SK-N-SH (cell line): ENCODE data around the gene SCAANT1. TPM values are rescaled to one million over a fixed set of nuclear protein-coding genes. Genes with fewer than 3 reads are reported as not detected.

ENCODE experiments used
- CTCF ChIA-PET: fragments of 300-600, 350-600 bp; formaldehyde crosslinking; extraction: SDS; loops from one replicate; lab custom pipeline; 2021; lab: Yijun Ruan, JAX
- POLR2A ChIA-PET: fragments of 350-600 bp; sonication (Branson Sonifier 250); formaldehyde crosslinking; extraction: SDS; loops from one replicate; lab custom pipeline; 2020; ENCODE audit warnings: antibody characterized with exemption, inconsistent platforms; lab: Yijun Ruan, JAX
- DNase-seq: peaks from one replicate; pipeline ENCODE4 v3.0.0; 2012
- H2AFZ ChIP-seq: fragments of 200-600 bp; sonication (generic); 2 replicates; pipeline ENCODE4 v1.8.1; 2016; ENCODE audit warnings: antibody characterized with exemption, mild to moderate bottlenecking, low read depth
- H3F3A ChIP-seq: fragments of 200-600 bp; sonication (generic); replicated peaks from 2 replicates; pipeline ENCODE3; 2016; ENCODE audit warnings: antibody characterized with exemption, mild to moderate bottlenecking; ENCODE audit not compliant: insufficient read depth
- H3K27ac ChIP-seq, 2 experiments: fragments of 200-500 bp in 1 of 2; fragments of 200-600 bp in 1 of 2; sonication (Bioruptor generic) in 1 of 2; sonication (generic), shearing (Covaris generic) in 1 of 2; 2 replicates each; pipeline versions ENCODE4 v1.5.1 to v1.6.1; 2014 to 2016; ENCODE audit warnings: low read depth in 2 of 2, inconsistent platforms in 1 of 2, low read length in 1 of 2, mild to moderate bottlenecking in 1 of 2, mixed read lengths in 1 of 2
- H3K27me3 ChIP-seq: fragments of 200-600 bp; sonication (generic), shearing (Covaris generic); 2 replicates; pipeline ENCODE4 v1.6.1; 2016; ENCODE audit warnings: mixed run types; ENCODE audit not compliant: insufficient read depth
- H3K36me3 ChIP-seq, 2 experiments: fragments of 200-500 bp in 1 of 2; fragments of 200-600 bp in 1 of 2; sonication (Bioruptor generic) in 1 of 2; sonication (generic) in 1 of 2; replicated peaks in 1 of 2; 2 replicates each; pipeline versions ENCODE3 to v1.5.1; 2014 to 2016; ENCODE audit warnings: low read length in 1 of 2, mild to moderate bottlenecking in 1 of 2; ENCODE audit not compliant: insufficient read depth in 2 of 2, control insufficient read depth in 1 of 2
- H3K4me1 ChIP-seq, 2 experiments: fragments of 200-500 bp in 1 of 2; fragments of 200-600 bp in 1 of 2; sonication (Bioruptor generic) in 1 of 2; sonication (generic), shearing (Covaris generic) in 1 of 2; 2 replicates each; pipeline versions ENCODE4 v1.5.1 to v1.6.1; 2014 to 2016; ENCODE audit warnings: low read depth in 1 of 2, low read length in 1 of 2, mixed run types in 1 of 2; ENCODE audit not compliant: insufficient read depth in 2 of 2, control insufficient read depth in 1 of 2
- H3K4me2 ChIP-seq: fragments of 200-600 bp; sonication (generic), shearing (Covaris generic); 2 replicates; pipeline ENCODE4 v1.6.1; 2017; ENCODE audit warnings: mixed run types
- H3K4me3 ChIP-seq, 2 experiments: fragments of 200-500 bp in 1 of 2; fragments of 200-600 bp in 1 of 2; sonication (Bioruptor generic) in 1 of 2; sonication (generic), shearing (Covaris generic) in 1 of 2; 2 replicates each; pipeline versions ENCODE4 v1.5.1 to v1.8.1; 2014 to 2016; ENCODE audit warnings: low read depth in 2 of 2, inconsistent platforms in 1 of 2, low read length in 1 of 2, mild to moderate bottlenecking in 1 of 2, mixed read lengths in 1 of 2, moderate library complexity in 1 of 2
- H3K79me2 ChIP-seq: fragments of 200-600 bp; sonication (generic); 2 replicates; pipeline ENCODE4 v1.8.1; 2017; ENCODE audit warnings: mild to moderate bottlenecking; ENCODE audit not compliant: insufficient read depth
- H3K9ac ChIP-seq: fragments of 200-600 bp; sonication (generic); 2 replicates; pipeline ENCODE4 v1.6.1; 2017; ENCODE audit warnings: mixed run types
- H3K9me2 ChIP-seq: fragments of 200-600 bp; sonication (generic); 2 replicates; pipeline ENCODE4 v1.6.1; 2017; ENCODE audit warnings: mixed run types
- H3K9me3 ChIP-seq: fragments of 200-600 bp; sonication (generic); 2 replicates; pipeline ENCODE4 v1.6.1; 2017; ENCODE audit warnings: mixed run types, mild to moderate bottlenecking, moderate library complexity
- H4K20me1 ChIP-seq: fragments of 200-600 bp; sonication (generic); 2 replicates; pipeline ENCODE4 v1.6.1; 2017; ENCODE audit warnings: mild to moderate bottlenecking, mixed run types; ENCODE audit not compliant: insufficient read depth
- CHD2 ChIP-seq: fragments of 150-350 bp; IDR thresholded peaks from 2 replicates; pipeline ENCODE4 v1.6.1; 2018; ENCODE audit warnings: low read length; ENCODE audit not compliant: partially characterized antibody
- ELF1 ChIP-seq: IDR thresholded peaks from 2 replicates; pipeline ENCODE4 v1.4.0; 2012
- EZH2phosphoT487 ChIP-seq: fragments of 200-600 bp; sonication (generic); IDR thresholded peaks from 2 replicates; pipeline ENCODE4 v1.6.1; 2017; ENCODE audit warnings: low read depth, mixed run types, mild to moderate bottlenecking, antibody characterized with exemption, moderate library complexity, borderline replicate concordance
- FOSL2 ChIP-seq: IDR thresholded peaks from 2 replicates; pipeline ENCODE4 v1.4.0; 2012; ENCODE audit warnings: low read depth, mild to moderate bottlenecking, moderate library complexity, borderline replicate concordance
- FOXM1 ChIP-seq: IDR thresholded peaks from 2 replicates; pipeline ENCODE4 v1.4.0; 2012; ENCODE audit warnings: low read depth, mild to moderate bottlenecking
- GABPA ChIP-seq: IDR thresholded peaks from 2 replicates; pipeline ENCODE4 v1.4.0; 2012; ENCODE audit warnings: low read depth, mild to moderate bottlenecking
- GATA2 ChIP-seq: sonication (generic); formaldehyde crosslinking; IDR thresholded peaks from 2 replicates; pipeline ENCODE4 v1.5.0; 2020; ENCODE audit warnings: mild to moderate bottlenecking, missing genetic modification reagents
- JUND ChIP-seq: IDR thresholded peaks from 2 replicates; pipeline ENCODE4 v1.4.0; 2012
- MAX ChIP-seq: IDR thresholded peaks from 2 replicates; pipeline ENCODE4 v1.4.0; 2012; ENCODE audit warnings: low read depth
- NFIC ChIP-seq: IDR thresholded peaks from 2 replicates; pipeline ENCODE4 v1.4.0; 2012; ENCODE audit warnings: borderline replicate concordance
- TCF12 ChIP-seq: IDR thresholded peaks from 2 replicates; pipeline ENCODE4 v1.4.0; 2012
- WGBS: methylation state at CpG from one replicate; pipeline ENCODE4 v1.1.6; 2017; ENCODE audit warnings: low lambda C conversion rate; 5-methylcytosine and 5-hydroxymethylcytosine counted together
- polyA plus RNA-seq, 3 experiments: library from polyadenylated mRNA; depleted of rRNA; stranded (reverse); fragments of >200 nt; gene quantifications; 2 replicates each; pipeline ENCODE4 v1.2.3, GENCODE V29; 2012
- TF ChIP-seq, protein P1 (sequence below): IDR thresholded peaks from 2 replicates; pipeline ENCODE4 v1.4.0; 2012; ENCODE audit warnings: low read depth, borderline replicate concordance
- TF ChIP-seq, protein P2 (sequence below): fragments of 200-600 bp; sonication (generic); IDR thresholded peaks from 2 replicates; pipeline ENCODE4 v1.6.1; 2017; ENCODE audit warnings: antibody characterized with exemption, mild to moderate bottlenecking, moderate library complexity
- TF ChIP-seq, protein P3 (sequence below): IDR thresholded peaks from 2 replicates; pipeline ENCODE4 v1.4.0; 2012; ENCODE audit warnings: low read depth, borderline replicate concordance

SCAANT1 gene
- polyA plus RNA-seq, 1 of the 3 experiments (the other 2 are of a cell fraction): not detected

DNA sequence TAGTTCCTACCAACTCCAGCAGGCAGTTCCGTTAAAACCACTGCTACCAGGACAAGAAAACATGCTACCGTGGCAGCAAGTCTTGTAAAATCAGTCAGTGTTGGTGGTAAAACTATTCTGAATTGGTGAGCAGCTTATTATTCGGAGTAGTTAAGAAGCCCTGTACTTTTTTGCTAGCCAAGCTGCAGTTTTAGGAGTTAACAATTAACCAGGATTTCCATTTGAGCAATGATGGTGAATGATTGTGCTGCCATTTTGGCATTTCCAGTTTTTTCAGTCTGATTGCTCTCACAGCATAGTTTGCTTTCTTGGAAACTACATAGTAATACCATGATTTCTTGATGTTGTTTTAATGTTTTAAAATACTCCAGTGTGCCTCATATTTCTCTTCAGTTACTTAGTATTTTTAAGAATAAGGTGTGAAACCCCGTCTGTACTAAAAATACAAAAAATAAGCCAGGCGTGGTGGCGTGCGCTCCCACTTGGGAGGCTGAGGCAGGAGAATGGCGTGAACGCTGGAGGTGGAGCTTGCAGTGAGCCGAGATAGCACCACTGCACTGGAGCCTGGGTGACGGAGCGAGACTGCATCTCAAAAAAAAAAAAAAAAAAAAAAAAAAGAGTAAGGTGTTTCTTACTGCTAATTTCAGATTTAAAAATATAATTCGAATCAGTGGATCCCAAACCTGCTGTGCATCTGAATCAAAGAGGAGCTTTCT is 43.8 kb upstream of the SCAANT1 start:
- CTCF ChIA-PET: interaction anchor here (0.6 to 1.2 kb wide), 3 partner anchors 10 to 605 kb away, joined by 3 to 4 read pairs (median 3); no protein-coding TSS in a partner anchor
- H3K4me2 ChIP-seq: no peak overlapping the region
- no peaks in the 10 kb centered on the region for H3K9me3 ChIP-seq
- H4K20me1 ChIP-seq: peaks cover 13% of the 10 kb centered on the region
- POLR2A ChIA-PET: interaction anchor here (0.6 kb wide), 1 partner anchor 531 kb away, joined by 3 read pairs; no protein-coding TSS in a partner anchor
- H3K79me2 ChIP-seq: peaks cover 40% of the 10 kb centered on the region; the same call in 1 of the 2 replicates
- H3K27ac ChIP-seq: no peak overlapping the region
- H3F3A ChIP-seq: peaks cover 21% of the 10 kb centered on the region
- no peak for DNase-seq
- no peak overlapping the region for H2AFZ ChIP-seq
- H3K9me2 ChIP-seq: no peaks in the 10 kb centered on the region
- H3K36me3 ChIP-seq: peaks cover 0 to 5% of the 10 kb centered on the region in 2 experiments
- 95% methylated on average over 13 of the region's 13 CpGs for WGBS
- no peak overlapping the region for H3K9ac ChIP-seq
- no peak overlapping the region for H3K4me3 ChIP-seq
- no peaks in the 10 kb centered on the region for H3K27me3 ChIP-seq
- H3K4me1 ChIP-seq: peaks cover 21 to 30% of the 10 kb centered on the region in 2 experiments
- TF ChIP-seq EZH2phosphoT487 (no peak), MAX (no peak), NFIC (no peak), TCF12 (no peak), FOXM1 (no peak), FOSL2 (no peak), JUND (no peak), GATA2 (CRISPR knock-in tag) (no peak), ELF1 (no peak), GABPA (no peak), CHD2 (no peak)
- TF ChIP-seq, protein P1, sequence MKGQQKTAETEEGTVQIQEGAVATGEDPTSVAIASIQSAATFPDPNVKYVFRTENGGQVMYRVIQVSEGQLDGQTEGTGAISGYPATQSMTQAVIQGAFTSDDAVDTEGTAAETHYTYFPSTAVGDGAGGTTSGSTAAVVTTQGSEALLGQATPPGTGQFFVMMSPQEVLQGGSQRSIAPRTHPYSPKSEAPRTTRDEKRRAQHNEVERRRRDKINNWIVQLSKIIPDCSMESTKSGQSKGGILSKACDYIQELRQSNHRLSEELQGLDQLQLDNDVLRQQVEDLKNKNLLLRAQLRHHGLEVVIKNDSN: no peak
- TF ChIP-seq, protein P2, sequence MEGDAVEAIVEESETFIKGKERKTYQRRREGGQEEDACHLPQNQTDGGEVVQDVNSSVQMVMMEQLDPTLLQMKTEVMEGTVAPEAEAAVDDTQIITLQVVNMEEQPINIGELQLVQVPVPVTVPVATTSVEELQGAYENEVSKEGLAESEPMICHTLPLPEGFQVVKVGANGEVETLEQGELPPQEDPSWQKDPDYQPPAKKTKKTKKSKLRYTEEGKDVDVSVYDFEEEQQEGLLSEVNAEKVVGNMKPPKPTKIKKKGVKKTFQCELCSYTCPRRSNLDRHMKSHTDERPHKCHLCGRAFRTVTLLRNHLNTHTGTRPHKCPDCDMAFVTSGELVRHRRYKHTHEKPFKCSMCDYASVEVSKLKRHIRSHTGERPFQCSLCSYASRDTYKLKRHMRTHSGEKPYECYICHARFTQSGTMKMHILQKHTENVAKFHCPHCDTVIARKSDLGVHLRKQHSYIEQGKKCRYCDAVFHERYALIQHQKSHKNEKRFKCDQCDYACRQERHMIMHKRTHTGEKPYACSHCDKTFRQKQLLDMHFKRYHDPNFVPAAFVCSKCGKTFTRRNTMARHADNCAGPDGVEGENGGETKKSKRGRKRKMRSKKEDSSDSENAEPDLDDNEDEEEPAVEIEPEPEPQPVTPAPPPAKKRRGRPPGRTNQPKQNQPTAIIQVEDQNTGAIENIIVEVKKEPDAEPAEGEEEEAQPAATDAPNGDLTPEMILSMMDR: no peak
- TF ChIP-seq, protein P3, sequence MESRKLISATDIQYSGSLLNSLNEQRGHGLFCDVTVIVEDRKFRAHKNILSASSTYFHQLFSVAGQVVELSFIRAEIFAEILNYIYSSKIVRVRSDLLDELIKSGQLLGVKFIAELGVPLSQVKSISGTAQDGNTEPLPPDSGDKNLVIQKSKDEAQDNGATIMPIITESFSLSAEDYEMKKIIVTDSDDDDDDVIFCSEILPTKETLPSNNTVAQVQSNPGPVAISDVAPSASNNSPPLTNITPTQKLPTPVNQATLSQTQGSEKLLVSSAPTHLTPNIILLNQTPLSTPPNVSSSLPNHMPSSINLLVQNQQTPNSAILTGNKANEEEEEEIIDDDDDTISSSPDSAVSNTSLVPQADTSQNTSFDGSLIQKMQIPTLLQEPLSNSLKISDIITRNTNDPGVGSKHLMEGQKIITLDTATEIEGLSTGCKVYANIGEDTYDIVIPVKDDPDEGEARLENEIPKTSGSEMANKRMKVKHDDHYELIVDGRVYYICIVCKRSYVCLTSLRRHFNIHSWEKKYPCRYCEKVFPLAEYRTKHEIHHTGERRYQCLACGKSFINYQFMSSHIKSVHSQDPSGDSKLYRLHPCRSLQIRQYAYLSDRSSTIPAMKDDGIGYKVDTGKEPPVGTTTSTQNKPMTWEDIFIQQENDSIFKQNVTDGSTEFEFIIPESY: no peak
